Stimulated activated CD8-positive, alpha-beta memory T cell treated with anti-CD3 and anti-CD28 coated beads, Interleukin-7, amount 100 ng/mL, for 48 hours (primary cell): Measurements from ENCODE around the gene SLC5A8.
"Not testable (repeated sequence)": the region's sequence is repeated elsewhere in the genome, so short reads cannot be mapped to it uniquely, and the experiment has no call there.

ENCODE experiments used
- DNase-seq, 2 donors: peaks; one replicate each; pipeline ENCODE4 v3.0.0-alpha.2; 2020; ENCODE audit warnings: low read depth in 1 of 2; ENCODE audit errors: extremely low read depth in 1 of 2

SLC5A8 gene

DNA sequence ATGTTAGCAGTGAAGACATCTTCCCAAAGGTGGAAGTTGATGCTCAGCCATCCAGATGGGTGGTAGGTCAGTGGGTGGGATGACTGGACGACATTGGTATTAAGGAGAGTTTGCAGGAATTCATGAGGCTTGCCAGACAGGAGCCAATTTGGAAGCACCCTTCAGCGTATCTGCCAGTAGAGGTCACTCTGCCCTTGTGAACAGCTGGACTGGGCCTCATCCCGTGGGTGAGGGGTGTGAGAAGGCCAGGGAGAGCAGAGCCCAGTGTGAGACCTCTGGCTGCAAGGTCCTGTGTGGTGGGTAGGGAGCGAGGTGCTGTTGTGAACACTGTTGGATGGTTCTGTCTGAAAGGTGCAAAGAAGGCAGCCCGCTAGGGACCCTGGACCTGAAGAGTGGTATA is 37.7 kb downstream of the SLC5A8 start:
- no peak for DNase-seq

DNA sequence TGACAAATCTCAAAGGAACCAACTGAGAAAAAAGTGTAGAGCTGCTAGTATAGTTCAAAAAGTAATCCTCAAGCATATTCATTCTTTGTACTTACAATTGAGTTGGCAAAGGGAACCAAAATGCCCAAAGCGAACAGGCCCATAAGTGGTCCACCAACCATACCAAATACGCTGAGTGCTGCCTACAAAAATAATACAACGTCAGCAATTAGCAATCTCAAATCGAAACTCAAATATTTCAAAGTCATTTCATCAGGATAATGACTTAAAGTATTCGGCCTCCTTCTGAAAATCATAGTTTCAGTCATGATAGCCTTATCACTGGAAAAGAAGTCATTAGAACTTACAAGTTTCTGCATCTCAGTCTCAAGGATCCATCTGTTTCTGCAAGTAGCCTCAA is 42.0 kb downstream of the SLC5A8 start:
- DNase-seq, result no peak

DNA sequence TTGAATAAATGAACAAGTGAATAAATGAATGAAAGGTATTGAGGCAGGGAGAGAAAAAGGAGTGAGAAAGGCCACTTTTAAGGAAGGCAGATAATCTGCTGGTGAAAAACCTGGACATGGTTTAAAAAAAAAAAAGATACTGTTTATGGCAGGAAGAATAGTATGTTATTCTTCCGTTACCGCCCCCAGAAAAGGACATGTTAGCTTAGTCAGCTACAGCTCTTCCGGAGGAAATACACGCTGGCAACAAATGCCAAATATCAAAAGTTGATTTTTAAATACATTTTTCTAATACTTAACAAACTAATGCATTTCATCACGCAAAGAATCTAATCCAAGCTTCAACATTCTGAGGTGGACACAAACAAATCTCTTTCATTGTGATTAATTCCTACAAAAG is 43.2 kb downstream of the SLC5A8 start:
- DNase-seq, result no peak

DNA sequence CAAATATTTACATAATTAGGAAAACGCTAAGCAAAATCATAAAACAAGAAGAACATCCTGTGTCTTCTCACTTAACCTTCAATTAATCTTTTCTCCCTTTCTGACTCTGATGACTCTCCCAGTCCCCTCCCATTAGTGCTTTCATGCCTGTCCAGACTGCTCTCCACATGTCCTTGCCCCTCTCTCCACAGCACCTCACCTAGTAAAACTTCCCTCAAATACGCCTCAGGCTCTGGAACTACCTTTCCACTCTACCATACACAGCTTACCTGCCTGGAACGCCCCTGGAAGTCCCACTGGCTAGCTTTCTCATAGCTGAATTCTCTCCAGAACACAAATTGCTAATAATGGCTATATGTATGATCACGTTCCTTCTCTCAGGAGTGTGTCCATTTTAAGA is 44.7 kb downstream of the SLC5A8 start:
- DNase-seq, result no peak

DNA sequence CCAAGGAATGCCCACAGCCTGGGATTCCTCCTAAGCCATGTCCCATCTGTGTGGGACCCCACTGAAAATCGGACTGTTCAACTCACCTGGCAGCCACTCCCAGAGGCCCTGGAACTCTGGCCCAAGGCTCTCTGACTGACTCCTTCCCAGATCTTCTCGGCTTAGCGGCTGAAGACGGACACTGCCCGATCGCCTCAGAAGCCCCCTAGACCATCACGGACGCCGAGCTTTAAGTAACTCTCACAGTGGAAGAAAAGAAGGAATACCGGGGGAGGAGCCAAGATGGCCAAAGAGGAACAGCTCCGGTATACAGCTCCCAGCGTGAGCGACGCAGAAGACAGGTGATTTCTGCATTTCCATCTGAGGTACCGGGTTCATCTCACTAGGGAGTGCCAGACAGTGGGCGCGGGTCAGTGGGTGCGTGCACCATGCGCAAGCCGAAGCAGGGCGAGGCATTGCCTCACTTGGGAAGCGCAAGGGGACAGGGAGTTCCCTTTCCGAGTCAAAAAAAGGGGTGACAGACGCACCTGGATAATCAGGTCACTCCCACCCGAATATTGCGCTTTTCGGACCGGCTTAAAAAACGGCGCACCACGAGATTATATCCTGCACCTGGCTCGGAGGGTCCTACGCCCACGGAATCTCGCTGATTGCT is 64.1 kb downstream of the SLC5A8 start:
- DNase-seq, result not testable (repeated sequence)

DNA sequence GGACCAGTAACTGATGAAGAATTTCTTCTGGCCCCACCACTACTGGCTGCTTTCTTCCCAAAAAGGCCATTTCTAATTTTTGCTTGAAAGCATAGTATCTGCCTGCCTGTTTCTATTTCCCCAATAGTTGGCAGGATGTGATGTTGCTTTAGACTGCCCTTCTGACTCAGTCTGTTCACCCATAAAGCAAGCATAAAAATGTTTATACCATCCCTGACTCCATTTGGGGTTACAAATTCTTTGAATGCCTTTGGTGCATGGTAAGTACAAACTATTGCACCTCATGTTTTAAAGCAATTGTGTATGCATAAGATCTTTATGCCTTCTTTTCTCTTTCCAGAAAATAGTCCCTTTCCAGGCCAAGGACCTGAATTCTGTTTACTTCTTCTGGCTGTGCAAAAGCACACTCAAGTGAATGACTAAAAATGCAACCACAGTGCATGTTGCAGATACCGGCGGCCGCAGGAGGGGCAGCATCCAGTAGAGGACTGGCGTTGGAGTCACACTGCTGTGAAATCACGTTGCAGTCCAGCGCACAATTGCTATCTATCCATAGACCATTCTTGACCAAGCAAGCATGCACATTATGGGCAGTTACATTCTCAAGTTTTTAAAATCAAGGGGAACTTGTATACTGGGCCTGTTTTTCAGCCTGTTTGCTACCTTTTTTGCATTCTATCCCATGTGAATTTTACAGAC is 82.4 kb downstream of the SLC5A8 start:
- no peak for DNase-seq

GRCh38 chr12:101117842-101118241 is 92.2 kb downstream of the SLC5A8 start:
- no peak for DNase-seq

- DNase-seq, result no peak
These were observed 93.1 kb downstream of the SLC5A8 start for GRCh38 chr12:101116911-101117310.

GRCh38 chr12:101115326-101115725 is 94.7 kb downstream of the SLC5A8 start:
- no peak for DNase-seq

GRCh38 chr12:101111441-101111840 is 98.6 kb downstream of the SLC5A8 start:
- no peak for DNase-seq

GRCh38 chr12:101110866-101111265 is 99.2 kb downstream of the SLC5A8 start:
- no peak for DNase-seq

- no peak for DNase-seq
These were observed 101.9 kb downstream of the SLC5A8 start for GRCh38 chr12:101108130-101108529.

GRCh38 chr12:101107032-101107763 is 102.8 kb downstream of the SLC5A8 start:
- no peak for DNase-seq
